A673 (cell line): ENCODE measurements around the gene MYLK4. TPM values are rescaled to one million over a fixed set of nuclear protein-coding genes. Genes with fewer than 3 reads are reported as not detected.

ENCODE experiments used
- BruUV-seq: library from RNA; stranded (reverse); fragments of 400-500 nt; replicated peaks from 2 replicates; lab custom pipeline; 2021; lab: Mats Ljungman, UMichigan
- CTCF ChIA-PET: fragments of 300-600 bp; sonication (Branson Sonifier 250); formaldehyde crosslinking; loops from one replicate; lab custom pipeline; 2022; ENCODE audit warnings: antibody characterized with exemption; lab: Charles Lee
- POLR2A ChIA-PET: fragments of 300-600 bp; sonication (Branson Sonifier 250); formaldehyde crosslinking; loops from one replicate; lab custom pipeline; 2022; ENCODE audit warnings: antibody characterized with exemption; ENCODE audit not compliant: low non-redundant PET; lab: Charles Lee
- DNase-seq: peaks from one replicate; pipeline ENCODE4 v3.0.0-alpha.2; 2015; ENCODE audit warnings: low spot score
- H3K27ac ChIP-seq: fragments of 200-600 bp; sonication (generic); 2 replicates; pipeline ENCODE4 v1.5.1; 2016; ENCODE audit warnings: mixed run types, low read depth, mild to moderate bottlenecking, mixed read lengths, antibody characterized with exemption, low read length; ENCODE audit not compliant: poor library complexity, severe bottlenecking
- H3K27me3 ChIP-seq: fragments of 200-600 bp; sonication (generic); replicated peaks from 2 replicates; pipeline ENCODE4 v1.6.1; 2017; ENCODE audit warnings: mixed run types, low read depth, mild to moderate bottlenecking, mixed read lengths, antibody characterized with exemption, low read length; ENCODE audit not compliant: insufficient read depth, poor library complexity
- H3K36me3 ChIP-seq: fragments of 200-600 bp; sonication (generic); 2 replicates; pipeline ENCODE4 v1.6.1; 2016; ENCODE audit warnings: mixed run types, mild to moderate bottlenecking, mixed read lengths, antibody characterized with exemption, low read length; ENCODE audit not compliant: insufficient read depth, poor library complexity, severe bottlenecking
- H3K4me1 ChIP-seq: fragments of 200-600 bp; sonication (generic); 2 replicates; pipeline ENCODE4 v1.6.1; 2017; ENCODE audit warnings: mixed run types, mild to moderate bottlenecking, mixed read lengths, antibody characterized with exemption, low read length; ENCODE audit not compliant: insufficient read depth, poor library complexity, severe bottlenecking
- H3K4me3 ChIP-seq: fragments of 200-600 bp; sonication (generic); 2 replicates; pipeline ENCODE4 v1.5.1; 2016; ENCODE audit warnings: low read depth, mixed run types, mild to moderate bottlenecking, mixed read lengths, low read length; ENCODE audit not compliant: poor library complexity, severe bottlenecking
- H3K9me3 ChIP-seq: fragments of 200-600 bp; sonication (generic); 2 replicates; pipeline ENCODE4 v1.6.1; 2016; ENCODE audit warnings: mixed run types, low read depth, mild to moderate bottlenecking, mixed read lengths, antibody characterized with exemption, low read length; ENCODE audit not compliant: poor library complexity, severe bottlenecking
- EZH2 ChIP-seq: fragments of 200-600 bp; sonication (generic); IDR thresholded peaks from 2 replicates; pipeline ENCODE4 v1.6.1; 2017; ENCODE audit warnings: borderline replicate concordance, low read depth, mild to moderate bottlenecking, mixed read lengths, antibody characterized with exemption, low read length; ENCODE audit not compliant: poor library complexity, severe bottlenecking
- intact Hi-C: fragments of 100-400 bp; cut with micrococcal nuclease; formaldehyde crosslinking; loops from one replicate; pipeline ENCODE4 v1.10.0; 2022; ENCODE audit not compliant: unreplicated experiment
- total RNA-seq: library from RNA; stranded (reverse); gene quantifications from 2 replicates; pipeline ENCODE4 v1.2.3, GENCODE V29; 2021
- TF ChIP-seq, protein P1 (sequence below): fragments of 300-800, 200-600 bp; sonication (generic); conservative IDR thresholded peaks from 2 replicates; pipeline ENCODE4 v1.5.1; 2017; ENCODE audit warnings: low read depth, mild to moderate bottlenecking, antibody characterized with exemption, low read length, moderate library complexity, mixed read lengths

Gene MYLK4
- total RNA-seq, 1 experiment from 2014 or later, result 0.39 TPM

DNA sequence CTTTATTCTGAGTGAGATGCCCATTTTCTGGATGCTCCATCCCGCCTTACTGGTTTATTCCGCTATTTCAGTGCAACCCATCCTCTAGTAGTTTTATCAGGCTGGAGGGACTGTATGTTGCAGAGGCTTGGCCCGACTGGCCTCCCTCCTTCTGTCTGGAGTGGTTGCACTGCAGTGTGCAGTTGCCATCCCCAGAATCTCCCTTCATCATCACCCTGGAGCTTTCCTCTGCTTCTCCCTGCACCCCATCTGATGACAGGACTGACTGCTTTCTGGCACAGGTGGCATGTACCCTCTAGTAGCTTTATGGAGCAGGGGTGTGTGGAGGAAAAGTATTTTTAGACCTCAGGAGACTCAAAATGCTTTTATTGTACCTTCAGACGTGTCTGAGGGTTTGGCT lies 35.5 kb upstream of the MYLK4 start:
- Histone ChIP-seq H3K27me3 (no peaks in the 10 kb centered on the region), H3K27ac (no peak overlapping the region), H3K36me3 (peaks cover 10% of the 10 kb centered on the region), H3K4me1 (peaks cover 2% of the 10 kb centered on the region), H3K4me3 (no peak overlapping the region), H3K9me3 (no peaks in the 10 kb centered on the region)
- no peak for DNase-seq
- no TSS peak for BruUV-seq
- CTCF ChIA-PET, result no interaction called here
- POLR2A ChIA-PET, result no interaction called here
- intact Hi-C loops, result no loop called here
- no peak for TF ChIP-seq EZH2
- TF ChIP-seq, protein P1, sequence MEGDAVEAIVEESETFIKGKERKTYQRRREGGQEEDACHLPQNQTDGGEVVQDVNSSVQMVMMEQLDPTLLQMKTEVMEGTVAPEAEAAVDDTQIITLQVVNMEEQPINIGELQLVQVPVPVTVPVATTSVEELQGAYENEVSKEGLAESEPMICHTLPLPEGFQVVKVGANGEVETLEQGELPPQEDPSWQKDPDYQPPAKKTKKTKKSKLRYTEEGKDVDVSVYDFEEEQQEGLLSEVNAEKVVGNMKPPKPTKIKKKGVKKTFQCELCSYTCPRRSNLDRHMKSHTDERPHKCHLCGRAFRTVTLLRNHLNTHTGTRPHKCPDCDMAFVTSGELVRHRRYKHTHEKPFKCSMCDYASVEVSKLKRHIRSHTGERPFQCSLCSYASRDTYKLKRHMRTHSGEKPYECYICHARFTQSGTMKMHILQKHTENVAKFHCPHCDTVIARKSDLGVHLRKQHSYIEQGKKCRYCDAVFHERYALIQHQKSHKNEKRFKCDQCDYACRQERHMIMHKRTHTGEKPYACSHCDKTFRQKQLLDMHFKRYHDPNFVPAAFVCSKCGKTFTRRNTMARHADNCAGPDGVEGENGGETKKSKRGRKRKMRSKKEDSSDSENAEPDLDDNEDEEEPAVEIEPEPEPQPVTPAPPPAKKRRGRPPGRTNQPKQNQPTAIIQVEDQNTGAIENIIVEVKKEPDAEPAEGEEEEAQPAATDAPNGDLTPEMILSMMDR, result no peak

DNA sequence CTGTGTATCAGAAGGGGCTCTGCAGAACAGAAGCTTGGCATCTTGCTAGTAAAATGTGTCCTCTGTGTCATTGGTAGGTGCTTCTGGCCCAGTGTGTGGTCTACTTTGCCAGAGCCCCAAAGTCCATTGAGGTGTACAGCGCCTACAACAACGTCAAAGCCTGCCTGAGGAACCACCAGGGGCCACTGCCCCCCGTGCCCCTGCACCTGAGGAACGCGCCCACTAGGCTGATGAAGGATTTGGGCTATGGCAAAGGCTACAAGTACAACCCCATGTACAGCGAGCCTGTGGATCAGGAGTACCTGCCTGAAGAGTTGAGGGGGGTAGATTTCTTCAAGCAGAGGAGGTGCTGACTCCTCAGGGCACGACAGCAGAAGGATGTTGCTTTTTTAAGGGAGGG lies 34.2 kb upstream of the MYLK4 start:
- Histone ChIP-seq H3K36me3 (peaks cover 23% of the 10 kb centered on the region), H3K9me3 (no peaks in the 10 kb centered on the region), H3K4me1 (no peaks in the 10 kb centered on the region), H3K4me3 (no peak overlapping the region), H3K27me3 (no peaks in the 10 kb centered on the region), H3K27ac (no peak overlapping the region)
- intact Hi-C loops, result no loop called here
- no TSS peak for BruUV-seq
- CTCF ChIA-PET, result no interaction called here
- DNase-seq, result no peak
- POLR2A ChIA-PET, result no interaction called here
- TF ChIP-seq EZH2, result no peak
- TF ChIP-seq, protein P1, result no peak

DNA sequence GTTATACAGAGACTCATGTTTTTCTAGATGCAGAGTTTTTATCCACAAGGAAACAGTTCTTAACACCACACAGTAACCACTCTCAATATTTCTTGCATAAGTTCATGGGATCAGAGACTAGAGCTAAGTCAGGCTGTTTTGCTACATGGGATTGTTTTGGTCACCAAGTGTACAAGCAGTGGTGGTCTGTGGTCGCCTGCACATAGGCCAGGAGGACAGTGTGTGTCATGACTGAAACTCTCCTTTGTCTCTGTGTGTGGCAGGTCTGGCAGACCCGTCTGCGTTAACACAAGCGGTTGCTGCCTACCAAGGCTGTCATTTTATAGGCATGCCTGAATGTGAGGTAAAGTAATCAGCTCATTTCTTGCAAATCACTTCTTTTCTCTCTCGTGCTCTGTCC lies 33.3 kb upstream of the MYLK4 start:
- Histone ChIP-seq H3K9me3 (no peaks in the 10 kb centered on the region), H3K27ac (no peak overlapping the region), H3K4me3 (no peak overlapping the region), H3K27me3 (no peaks in the 10 kb centered on the region), H3K36me3 (peaks cover 32% of the 10 kb centered on the region), H3K4me1 (no peaks in the 10 kb centered on the region)
- no peak for DNase-seq
- no TSS peak for BruUV-seq
- CTCF ChIA-PET, result interaction anchor here (0.6 kb wide), 1 partner anchor 282 kb away, joined by 8 read pairs; no protein-coding TSS in a partner anchor
- TF ChIP-seq EZH2, result no peak
- TF ChIP-seq, protein P1, result no peak
- POLR2A ChIA-PET, result no interaction called here
- intact Hi-C loops, result no loop called here
